GM12892 (cell line): ENCODE data around the gene JAKMIP1.

Source experiments
- DNase-seq: peaks from one replicate; pipeline ENCODE4 v3.0.0; 2011; ENCODE audit not compliant: insufficient read length
- FAIRE-seq: peaks from 2 replicates; lab custom pipeline; 2011; peaks lifted over from hg19 to GRCh38; lab: Jason Lieb, UNC
- POLR2A ChIP-seq: IDR thresholded peaks from 2 replicates; pipeline ENCODE4 v1.6.1; 2011; ENCODE audit warnings: low read depth, low read length, control low read depth
- POLR2AphosphoS5 ChIP-seq: IDR thresholded peaks from 2 replicates; pipeline ENCODE4 v1.6.1; 2011; ENCODE audit warnings: low read depth, low read length, control low read depth
- TAF1 ChIP-seq: IDR thresholded peaks from 2 replicates; pipeline ENCODE4 v1.6.1; 2011; ENCODE audit warnings: low read depth, mild to moderate bottlenecking, control low read depth, low read length, borderline replicate concordance

The JAKMIP1 gene

GRCh38 chr4:6172093-6172926, 28.0 kb downstream of the JAKMIP1 start:
- FAIRE-seq (peak; percentile 48), DNase-seq (no peak)
- TF ChIP-seq POLR2A (no peak), POLR2AphosphoS5 (no peak), TAF1 (no peak)

DNA sequence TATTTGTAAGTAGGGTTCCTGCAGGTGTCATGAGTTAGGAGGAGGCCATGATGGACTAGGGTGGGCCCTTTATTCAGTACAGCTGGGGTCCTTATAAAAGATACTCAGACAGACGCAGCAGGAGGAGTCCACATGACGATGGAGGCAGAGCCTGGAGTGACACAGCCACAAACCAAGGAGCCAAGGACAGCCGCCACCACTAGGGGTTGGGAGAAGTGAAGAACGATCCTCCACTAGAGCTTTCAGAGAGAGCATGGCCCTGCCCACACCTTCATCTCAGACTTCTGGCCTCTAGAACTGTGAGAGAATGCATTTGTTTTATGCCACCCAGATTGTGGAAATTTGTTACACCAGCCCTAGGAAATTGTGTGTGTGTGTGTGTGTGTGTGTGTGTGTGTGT, 31.1 kb downstream of the JAKMIP1 start:
- no peak for FAIRE-seq

GRCh38 chr4:6165766-6166165, 34.6 kb downstream of the JAKMIP1 start:
- DNase-seq (no peak), FAIRE-seq (no peak)
- TF ChIP-seq TAF1 (no peak), POLR2AphosphoS5 (no peak), POLR2A (no peak)

More for the DNA sequence above, 31.1 kb downstream of the JAKMIP1 start:
- no peak for DNase-seq
- TF ChIP-seq POLR2AphosphoS5 (no peak), POLR2A (no peak), TAF1 (no peak)

GRCh38 chr4:6162885-6163284, 37.5 kb downstream of the JAKMIP1 start:
- no peak for TF ChIP-seq POLR2AphosphoS5
- TF ChIP-seq TAF1, result no peak
- no peak for TF ChIP-seq POLR2A
- FAIRE-seq (no peak), DNase-seq (no peak)

DNA sequence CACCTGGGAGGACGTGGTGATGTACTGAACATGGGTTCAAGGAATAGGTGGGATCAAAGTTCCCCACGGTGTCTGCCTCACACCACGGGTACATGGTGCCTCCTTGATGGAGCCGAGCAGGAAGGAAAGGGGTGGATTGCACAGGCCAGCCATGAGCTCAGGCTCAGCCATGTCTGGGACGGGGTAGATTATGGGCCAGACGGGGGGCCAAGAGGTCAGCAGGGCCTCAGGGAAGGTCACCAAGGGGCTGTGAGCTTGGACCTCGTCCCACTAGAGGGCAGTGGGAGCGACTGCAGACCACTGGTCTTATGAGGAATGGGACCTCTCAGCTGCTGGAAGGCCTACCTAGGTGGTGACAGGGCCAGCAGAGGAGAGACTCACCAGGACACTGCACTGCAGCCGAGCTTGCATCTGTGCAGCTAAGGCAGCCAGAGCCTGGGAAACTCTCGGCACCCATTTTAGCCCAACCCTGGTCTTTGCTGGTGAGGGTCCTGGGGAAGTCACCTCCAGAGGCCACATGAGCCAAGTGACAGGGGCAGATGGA, 38.4 kb downstream of the JAKMIP1 start:
- FAIRE-seq, result no peak
- TF ChIP-seq POLR2AphosphoS5 (no peak), POLR2A (no peak), TAF1 (no peak)
- no peak for DNase-seq

- DNase-seq (no peak), FAIRE-seq (no peak)
- TF ChIP-seq POLR2A (no peak), TAF1 (no peak), POLR2AphosphoS5 (no peak)
These were observed 39.8 kb downstream of the JAKMIP1 start for GRCh38 chr4:6160536-6160935.

DNA sequence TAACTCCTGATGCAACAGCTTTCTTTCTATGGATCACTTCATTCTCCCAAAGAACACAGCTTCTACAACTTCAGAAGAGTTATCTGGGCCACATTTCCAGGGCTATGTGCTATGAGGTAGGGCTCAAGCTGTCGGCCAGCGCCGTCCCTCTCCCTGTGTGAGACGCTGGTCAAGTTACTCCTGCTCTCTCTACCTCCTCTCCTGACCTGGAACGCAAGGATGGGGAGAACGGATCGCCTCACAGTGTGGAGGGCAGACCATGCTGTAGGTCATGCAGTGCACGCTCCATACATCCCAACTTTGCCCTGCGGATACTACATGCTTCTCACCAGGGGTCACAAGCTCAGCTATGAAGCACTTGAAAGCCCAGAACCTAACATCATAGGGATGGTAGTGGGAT, 42.4 kb downstream of the JAKMIP1 start:
- no peak for DNase-seq
- TF ChIP-seq POLR2A (no peak), POLR2AphosphoS5 (no peak), TAF1 (no peak)
- no peak for FAIRE-seq

DNA sequence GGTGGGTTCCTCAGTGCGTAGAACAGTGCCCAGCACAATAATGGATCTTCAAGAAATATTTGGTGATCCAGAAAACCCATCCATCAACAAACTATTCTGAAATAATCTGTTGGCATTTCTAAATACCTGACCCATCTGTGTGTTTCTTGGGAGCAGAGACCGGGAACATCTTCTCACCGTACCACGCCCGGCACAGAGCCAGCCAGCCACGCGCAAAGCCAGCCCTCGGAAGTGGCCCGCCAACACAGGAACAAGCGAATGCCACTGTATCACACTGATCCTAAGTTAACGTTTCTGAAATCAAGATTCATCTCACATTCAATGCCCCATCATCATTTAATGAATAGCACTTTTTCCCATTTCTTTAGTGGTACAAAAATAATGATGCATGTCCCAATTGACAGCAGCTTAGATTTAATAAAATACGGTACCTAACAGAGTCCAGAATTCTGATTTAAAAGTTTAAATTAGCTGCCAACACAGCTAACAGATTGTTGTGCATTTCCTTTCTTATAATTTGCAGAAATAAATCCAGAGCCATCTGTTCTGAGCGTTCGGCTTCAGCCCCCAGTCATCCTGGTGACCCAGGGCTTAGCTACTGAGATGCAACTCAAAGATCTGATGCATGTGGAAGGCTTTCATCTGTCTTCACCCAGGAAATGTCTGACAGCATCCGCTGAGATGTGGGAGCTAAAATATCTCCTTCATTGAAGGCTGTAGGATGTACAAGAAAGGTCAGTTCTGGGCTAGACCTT, 44.2 kb downstream of the JAKMIP1 start:
- no peak for DNase-seq
- no peak for FAIRE-seq
- TF ChIP-seq POLR2AphosphoS5 (no peak), POLR2A (no peak), TAF1 (no peak)

DNA sequence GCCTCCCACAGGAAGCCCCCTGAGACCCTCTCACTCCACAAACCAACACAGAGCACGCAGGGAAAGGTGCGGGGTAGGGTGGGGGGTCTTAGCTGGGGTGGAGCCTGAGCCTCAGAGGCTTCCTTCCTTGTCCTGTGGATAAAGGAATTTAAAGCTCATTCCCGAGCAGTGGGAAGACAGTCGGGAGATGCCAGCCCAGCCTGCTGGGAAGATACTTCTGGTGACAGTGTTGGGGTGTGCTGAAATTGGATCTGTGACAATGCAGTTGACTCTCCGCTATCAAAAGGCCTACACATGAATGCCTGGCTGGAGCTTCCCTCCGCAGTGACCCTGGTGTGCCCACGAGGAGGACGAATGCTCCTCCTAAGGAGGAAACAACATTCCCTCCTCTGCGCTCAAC, 45.5 kb downstream of the JAKMIP1 start:
- no peak for TF ChIP-seq POLR2A
- no peak for TF ChIP-seq TAF1
- no peak for TF ChIP-seq POLR2AphosphoS5
- FAIRE-seq, result no peak
- no peak for DNase-seq

DNA sequence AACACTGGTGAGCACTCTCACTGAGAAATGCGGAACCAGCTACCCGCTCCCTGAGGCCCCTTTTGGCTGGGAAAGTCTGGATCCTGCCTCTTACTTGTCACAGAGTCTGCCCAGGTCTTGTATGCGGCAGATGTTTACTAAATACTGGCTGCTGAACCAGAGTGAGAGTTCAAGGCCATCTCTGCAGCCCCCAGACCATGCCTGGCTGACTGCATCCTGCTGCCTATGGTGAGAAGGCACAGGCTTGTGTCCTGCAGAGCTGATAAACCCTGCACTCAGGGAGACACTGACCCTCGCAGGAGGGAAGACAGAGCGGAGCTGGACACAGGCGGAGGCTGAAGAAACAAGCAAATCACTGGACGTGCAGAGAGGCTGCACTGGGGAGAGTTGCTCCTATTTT, 46.5 kb downstream of the JAKMIP1 start:
- no peak for DNase-seq
- TF ChIP-seq POLR2A, result no peak
- TF ChIP-seq POLR2AphosphoS5, result no peak
- TF ChIP-seq TAF1, result no peak
- FAIRE-seq, result no peak

DNA sequence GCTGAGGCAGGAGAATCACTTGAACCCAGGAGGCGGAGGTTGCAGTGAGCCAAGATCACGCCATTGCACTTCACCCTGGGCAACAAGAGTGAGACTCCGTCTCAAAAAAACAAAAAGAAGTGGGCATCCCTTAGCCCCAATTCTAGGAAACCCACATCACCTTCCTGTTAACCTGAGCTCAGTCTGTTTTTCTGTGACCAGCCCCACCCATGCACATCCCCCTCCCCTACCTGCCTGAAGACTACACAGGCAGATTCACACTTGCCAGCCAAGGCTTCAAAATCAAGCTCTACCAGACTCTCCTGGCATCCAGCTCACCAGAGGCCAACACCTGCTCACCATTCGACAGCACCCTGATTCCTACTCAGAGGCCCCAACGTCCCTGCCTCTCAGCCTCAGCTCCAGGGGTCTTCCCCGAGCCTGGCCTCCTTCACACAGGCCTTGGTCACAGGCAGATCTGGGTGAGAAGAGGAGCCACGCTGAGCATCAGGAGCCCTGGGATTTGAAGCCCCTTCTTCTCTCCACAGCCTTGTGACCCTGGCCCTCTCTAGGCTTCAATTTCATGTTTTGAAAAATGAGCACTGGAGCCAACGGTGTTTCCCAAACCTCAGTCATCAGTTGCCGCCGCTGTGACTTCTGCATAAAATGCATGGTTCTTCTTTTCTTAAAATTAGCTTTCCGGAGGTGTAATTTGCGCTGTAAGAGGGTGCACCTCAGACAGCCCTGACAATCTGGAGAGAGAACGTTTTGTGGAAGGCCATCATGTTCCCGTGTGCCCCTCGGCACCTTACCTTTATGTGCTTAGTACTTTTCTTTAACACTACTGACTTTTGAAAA, 47.3 kb downstream of the JAKMIP1 start:
- TF ChIP-seq POLR2AphosphoS5 (no peak), TAF1 (no peak), POLR2A (no peak)
- DNase-seq (no peak), FAIRE-seq (no peak)

DNA sequence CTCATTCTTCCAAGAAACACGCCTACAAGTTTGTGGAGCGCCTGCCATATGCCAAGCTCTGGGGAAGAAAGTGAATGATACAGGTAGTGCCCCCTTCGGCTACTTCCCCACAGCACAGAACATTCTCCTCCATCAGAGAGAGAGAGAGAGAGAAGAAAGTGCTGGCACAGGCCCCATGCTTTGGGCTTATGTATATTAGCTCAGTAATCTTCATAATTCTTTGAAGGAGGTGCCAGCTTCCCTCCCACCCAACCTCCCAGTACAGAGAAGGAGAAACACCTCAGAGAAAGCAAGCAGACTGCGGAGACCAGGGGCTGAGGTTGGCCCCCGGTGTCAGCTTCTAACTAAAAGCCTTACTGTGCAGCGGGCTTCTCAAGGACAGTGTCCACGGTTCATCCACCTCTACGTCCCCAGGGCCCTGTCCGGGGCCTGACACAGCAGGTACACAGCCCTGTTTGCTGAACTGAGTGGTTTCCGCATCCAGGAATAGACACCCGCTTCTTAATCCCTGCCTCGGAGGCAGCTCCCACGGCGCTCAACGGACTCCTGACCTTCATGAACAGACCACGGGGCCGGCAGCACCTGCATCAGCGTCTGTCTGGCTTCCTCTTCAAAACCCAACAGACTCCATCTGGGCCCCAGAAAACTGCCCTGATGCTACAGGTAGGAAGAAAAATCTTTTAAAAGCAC, 50.2 kb downstream of the JAKMIP1 start:
- TF ChIP-seq POLR2A (no peak), TAF1 (no peak), POLR2AphosphoS5 (no peak)
- DNase-seq (no peak), FAIRE-seq (no peak)
